Stimulated activated naive B cell treated with anti-CD40 and anti-IgM and Interleukin-4, amounts not matched to agents 10 μg/mL and 1 μg/mL and 100 μg/mL, for 72 hours (primary cell): ENCODE data around the gene SSTR5.
"Not testable (repeated sequence)": the region's sequence is repeated elsewhere in the genome, so short reads cannot be mapped to it uniquely, and the experiment has no call there.

Experiments
- ATAC-seq, 2 donors: fragments of 150-1000 bp; cut with Tn5 transposase; replicated peaks; 2 replicates each; pipeline ENCODE4 v1.10.0; 2021; ENCODE audit warnings: moderate library complexity in 1 of 2
- DNase-seq: peaks from one replicate; pipeline ENCODE4 v3.0.0; 2021
- H3K27ac Mint-ChIP-seq: one replicate; pipeline ENCODE4 v1.8.0; 2022; ENCODE audit warnings: mild to moderate bottlenecking, mixed read lengths
- H3K27me3 Mint-ChIP-seq, 2 donors: one replicate each; pipeline ENCODE4 v1.8.0; 2022; ENCODE audit warnings: mixed read lengths in 2 of 2
- H3K36me3 Mint-ChIP-seq, 2 donors: one replicate each; pipeline ENCODE4 v1.8.0; 2022; ENCODE audit warnings: mixed read lengths in 2 of 2, mild to moderate bottlenecking in 1 of 2
- H3K4me1 Mint-ChIP-seq, 2 donors: one replicate each; pipeline ENCODE4 v1.8.0; 2022; ENCODE audit warnings: mixed read lengths in 2 of 2, mild to moderate bottlenecking in 1 of 2
- H3K4me3 Mint-ChIP-seq, 2 donors: one replicate each; pipeline ENCODE4 v1.8.0; 2022; ENCODE audit warnings: mild to moderate bottlenecking in 2 of 2, mixed read lengths in 2 of 2, moderate library complexity in 1 of 2
- H3K9me3 Mint-ChIP-seq, 2 donors: one replicate each; pipeline ENCODE4 v1.8.0; 2022; ENCODE audit warnings: mixed read lengths in 2 of 2, mild to moderate bottlenecking in 1 of 2

The SSTR5 gene

GRCh38 chr16:1079341-1079740 lies 6.8 kb downstream of the SSTR5 start:
- H3K9me3 Mint-ChIP-seq = peaks cover 6% of the 10 kb centered on the region in 2 donors
- H3K27ac Mint-ChIP-seq = no peak overlapping the region
- DNase-seq = no peak
- H3K36me3 Mint-ChIP-seq = peaks cover 5 to 8% of the 10 kb centered on the region in 2 donors
- H3K4me3 Mint-ChIP-seq = no peak overlapping the region
- peaks cover 33 to 57% of the 10 kb centered on the region in 2 donors for H3K27me3 Mint-ChIP-seq
- no peaks in the 10 kb centered on the region for H3K4me1 Mint-ChIP-seq
- ATAC-seq = no peak

GRCh38 chr16:1079786-1080525 lies 7.4 kb downstream of the SSTR5 start:
- Mint-ChIP-seq H3K27ac (no peak overlapping the region), H3K27me3 (peaks cover 34 to 58% of the 10 kb centered on the region in 2 donors), H3K4me1 (no peaks in the 10 kb centered on the region), H3K4me3 (no peak overlapping the region), H3K9me3 (peaks cover 8 to 9% of the 10 kb centered on the region in 2 donors), H3K36me3 (peaks cover 5 to 9% of the 10 kb centered on the region in 2 donors)
- DNase-seq = no peak
- ATAC-seq = no peak

DNA sequence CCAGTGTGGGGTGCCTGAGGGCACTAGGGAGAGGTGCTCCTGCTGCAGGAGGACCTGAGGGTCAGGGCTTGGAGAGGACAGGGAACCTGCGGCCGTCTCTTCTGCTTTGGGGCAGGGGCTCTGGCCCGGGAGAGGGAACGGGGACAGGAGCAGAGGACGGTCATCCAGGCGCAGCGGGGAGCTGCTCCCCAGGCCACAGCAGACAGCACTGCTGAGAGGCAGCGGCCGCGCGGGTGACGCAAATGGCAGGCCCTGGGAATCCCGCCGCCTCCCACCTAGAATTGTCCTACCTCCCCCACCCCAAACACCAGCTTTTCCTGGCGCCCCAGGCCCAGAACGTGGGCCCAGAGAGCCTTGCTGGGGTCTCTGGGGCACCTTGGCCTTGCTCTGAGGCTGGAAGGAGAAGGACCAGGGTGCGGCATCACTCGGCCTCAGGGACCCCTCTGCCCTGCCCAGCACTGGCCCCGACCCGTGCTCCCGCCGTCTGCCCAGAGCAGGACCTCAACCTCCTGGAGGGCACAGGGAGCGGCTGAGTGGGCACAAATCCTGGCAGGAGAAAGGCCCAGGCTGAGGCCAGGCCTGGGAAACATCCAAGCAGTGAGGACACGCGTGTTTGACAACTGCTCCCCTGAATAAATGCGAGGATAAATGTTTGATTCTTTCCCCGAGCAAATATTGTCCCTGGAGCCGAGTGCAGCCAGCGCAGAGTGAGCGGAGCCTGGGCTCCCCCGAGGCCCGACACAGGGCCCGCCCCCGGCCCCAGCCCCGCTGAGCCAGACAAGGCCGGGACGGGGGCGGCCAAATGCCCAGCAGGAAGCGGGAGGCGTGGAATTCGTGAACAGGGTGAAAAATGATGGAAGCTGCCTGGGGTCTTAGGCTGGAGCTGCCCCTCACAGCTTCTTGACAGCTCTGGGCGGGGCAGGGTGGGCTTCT lies 8.5 kb downstream of the SSTR5 start:
- H3K36me3 Mint-ChIP-seq = peaks cover 8 to 16% of the 10 kb centered on the region in 2 donors
- no peak for DNase-seq
- peaks cover 44 to 67% of the 10 kb centered on the region in 2 donors for H3K27me3 Mint-ChIP-seq
- peaks cover 18% of the 10 kb centered on the region in 2 donors for H3K9me3 Mint-ChIP-seq
- no peaks in the 10 kb centered on the region for H3K4me1 Mint-ChIP-seq
- H3K27ac Mint-ChIP-seq = no peak overlapping the region
- no peak overlapping the region for H3K4me3 Mint-ChIP-seq
- ATAC-seq = no peak

GRCh38 chr16:1081734-1082265 lies 9.3 kb downstream of the SSTR5 start:
- no peak for ATAC-seq
- DNase-seq = no peak
- no peak overlapping the region for H3K4me3 Mint-ChIP-seq
- H3K27me3 Mint-ChIP-seq = peaks cover 37 to 60% of the 10 kb centered on the region in 2 donors
- peaks cover 18% of the 10 kb centered on the region in 2 donors for H3K9me3 Mint-ChIP-seq
- no peaks in the 10 kb centered on the region for H3K4me1 Mint-ChIP-seq
- peaks cover 8 to 16% of the 10 kb centered on the region in 2 donors for H3K36me3 Mint-ChIP-seq
- H3K27ac Mint-ChIP-seq = no peak overlapping the region

DNA sequence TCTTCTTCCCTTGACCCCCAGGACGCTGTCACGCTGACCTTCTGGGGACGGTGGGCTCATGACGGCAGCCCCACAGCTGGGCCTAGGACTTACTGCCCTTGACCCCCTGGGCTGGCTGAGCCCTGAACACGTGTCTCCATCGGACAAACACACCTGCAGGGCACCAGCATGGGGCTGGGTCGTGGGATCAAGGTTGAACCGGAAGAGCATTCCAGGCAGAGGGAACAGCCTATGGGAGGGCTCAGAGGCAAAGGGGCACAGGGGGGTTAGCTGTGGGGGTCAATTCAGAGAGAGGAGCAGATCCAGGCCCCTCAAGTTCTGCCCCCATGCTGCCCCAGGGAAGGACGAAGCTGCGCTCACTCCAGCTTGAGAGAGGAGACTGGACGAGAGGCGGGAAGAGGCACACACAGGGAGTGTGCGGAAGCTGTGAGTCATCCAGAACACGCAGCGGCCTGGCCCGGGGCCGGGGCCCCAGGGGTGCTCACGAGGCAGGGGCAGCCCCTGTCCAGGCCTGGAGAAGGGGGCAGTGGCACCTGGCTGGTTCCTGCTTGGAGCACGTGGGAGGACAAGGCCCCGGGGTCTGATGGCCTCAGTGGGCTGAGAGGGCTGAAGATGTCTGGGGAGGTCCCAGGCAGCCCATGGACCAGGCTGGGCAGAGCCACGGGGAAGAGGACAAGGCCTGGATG lies 9.9 kb downstream of the SSTR5 start:
- no peak overlapping the region for H3K4me3 Mint-ChIP-seq
- no peaks in the 10 kb centered on the region for H3K4me1 Mint-ChIP-seq
- H3K27me3 Mint-ChIP-seq = peaks cover 35 to 54% of the 10 kb centered on the region in 2 donors
- H3K9me3 Mint-ChIP-seq = peaks cover 18% of the 10 kb centered on the region in 2 donors
- no peak for ATAC-seq
- H3K36me3 Mint-ChIP-seq = peaks cover 8 to 16% of the 10 kb centered on the region in 2 donors
- no peak overlapping the region for H3K27ac Mint-ChIP-seq
- no peak for DNase-seq

DNA sequence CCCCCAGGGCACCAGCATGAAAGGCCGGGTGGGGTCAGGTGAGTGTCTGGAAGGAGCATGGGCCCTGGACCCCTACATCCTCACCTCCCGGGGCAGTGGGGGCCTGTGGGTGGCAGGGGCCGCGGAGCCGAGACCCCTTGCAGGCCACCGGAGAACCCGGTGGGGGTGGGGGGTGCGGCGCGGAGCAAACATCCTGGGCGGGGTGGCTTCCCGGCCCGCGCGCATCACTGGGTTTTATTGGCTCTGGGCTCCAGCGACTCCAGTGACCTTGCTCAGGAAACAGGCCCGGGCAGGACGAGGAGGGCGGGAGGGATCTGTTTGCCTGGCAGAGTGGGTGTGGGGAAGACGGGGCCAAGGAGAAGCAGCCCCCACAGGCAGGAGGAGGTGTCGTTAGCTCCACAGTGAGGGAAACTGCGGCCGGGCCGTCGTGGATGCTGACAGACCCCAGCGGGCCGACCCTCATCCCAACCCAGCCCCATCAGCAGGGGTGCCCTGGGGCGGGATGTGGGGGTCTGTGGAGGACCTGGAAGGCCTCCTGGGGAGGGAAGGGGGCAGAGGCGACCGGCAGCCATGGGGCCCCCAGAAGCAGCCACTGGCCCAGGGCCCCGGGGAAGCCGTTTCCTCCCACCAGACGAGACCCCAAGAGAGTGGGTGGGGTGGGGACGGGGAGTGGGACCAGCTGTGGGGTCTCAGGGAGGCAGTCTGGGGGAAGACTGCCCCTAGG lies 10.6 kb downstream of the SSTR5 start:
- peaks cover 33 to 47% of the 10 kb centered on the region in 2 donors for H3K27me3 Mint-ChIP-seq
- peaks cover 18% of the 10 kb centered on the region in 2 donors for H3K9me3 Mint-ChIP-seq
- no peak overlapping the region for H3K4me3 Mint-ChIP-seq
- DNase-seq = no peak
- H3K27ac Mint-ChIP-seq = no peak overlapping the region
- no peaks in the 10 kb centered on the region for H3K4me1 Mint-ChIP-seq
- ATAC-seq = no peak
- peaks cover 8 to 16% of the 10 kb centered on the region in 2 donors for H3K36me3 Mint-ChIP-seq

DNA sequence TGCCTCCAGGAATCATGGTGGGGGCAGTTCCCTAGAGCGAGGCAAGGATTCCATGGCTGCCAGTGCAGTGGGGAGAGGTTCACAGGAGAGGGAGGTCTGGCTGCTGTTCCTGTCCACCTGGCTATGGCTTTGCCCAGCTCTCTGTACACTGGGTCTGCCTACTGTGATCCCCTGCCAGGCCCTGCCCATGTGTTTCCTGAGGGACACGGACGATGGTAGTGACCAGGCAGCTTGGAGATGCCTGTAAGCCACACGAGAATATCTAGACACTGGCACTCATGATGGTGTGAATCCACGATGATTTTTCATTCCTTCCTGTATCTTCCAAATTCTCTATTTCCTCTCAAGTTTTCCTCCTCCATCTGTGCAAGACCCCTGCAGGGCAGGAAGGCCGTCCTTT lies 12.4 kb downstream of the SSTR5 start:
- ATAC-seq (no peak), DNase-seq (no peak)
- no peaks in the 10 kb centered on the region for H3K4me1 Mint-ChIP-seq
- peaks cover 39 to 46% of the 10 kb centered on the region in 2 donors for H3K27me3 Mint-ChIP-seq
- H3K9me3 Mint-ChIP-seq = peaks cover 18% of the 10 kb centered on the region in 2 donors
- no peak overlapping the region for H3K4me3 Mint-ChIP-seq
- H3K36me3 Mint-ChIP-seq = peaks cover 8 to 16% of the 10 kb centered on the region in 2 donors
- H3K27ac Mint-ChIP-seq = no peak overlapping the region

GRCh38 chr16:1086443-1086842 lies 13.9 kb downstream of the SSTR5 start:
- H3K27ac Mint-ChIP-seq, H3K4me3 Mint-ChIP-seq, DNase-seq, H3K4me1 Mint-ChIP-seq, ATAC-seq: not testable (repeated sequence)
- H3K36me3 Mint-ChIP-seq = peaks cover 8 to 16% of the 10 kb centered on the region in 2 donors
- peaks cover 39% of the 10 kb centered on the region in 2 donors for H3K27me3 Mint-ChIP-seq
- H3K9me3 Mint-ChIP-seq = peaks cover 18% of the 10 kb centered on the region in 2 donors

DNA sequence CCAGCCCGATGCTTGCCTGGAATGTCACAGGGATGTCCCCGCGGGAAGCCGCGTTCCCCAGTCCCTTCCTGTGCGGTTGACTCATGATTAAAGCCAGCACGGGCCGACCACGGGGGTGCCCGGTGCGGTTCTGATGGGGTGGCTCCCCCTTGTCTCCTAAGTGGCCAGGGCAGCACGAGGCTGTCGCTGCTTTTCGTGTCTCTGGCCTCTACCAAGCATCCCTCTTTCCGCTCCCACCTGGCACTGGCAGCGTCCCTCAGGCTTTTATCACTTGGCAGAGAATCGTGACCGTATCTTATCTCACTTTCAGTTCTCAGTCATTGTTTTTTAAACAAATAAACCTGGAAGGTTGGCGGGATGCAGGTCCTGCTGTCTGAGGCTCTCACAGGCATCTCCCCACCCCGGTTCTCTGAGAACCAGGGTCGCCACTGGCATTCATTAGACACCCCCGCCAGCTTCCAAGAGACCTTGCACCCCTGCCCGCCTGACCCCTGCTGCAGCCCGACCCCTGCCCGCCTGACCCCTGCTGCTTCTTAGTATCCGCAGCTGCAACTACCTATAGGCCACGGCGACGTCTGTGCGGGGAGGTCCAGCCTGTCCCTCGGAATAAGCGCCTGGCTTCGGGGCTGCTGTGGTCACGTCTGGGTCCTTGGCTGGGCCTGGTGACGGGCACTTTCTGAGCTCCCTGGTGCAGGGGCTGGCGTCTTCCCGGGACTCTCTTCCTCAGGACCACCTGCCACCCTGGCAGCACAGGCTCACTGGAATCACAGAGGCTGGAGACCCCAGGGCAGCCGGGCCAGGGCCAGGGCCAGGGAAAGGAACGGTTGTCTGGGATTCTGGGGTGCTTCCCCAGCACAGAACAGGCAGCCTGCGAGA lies 16.0 kb downstream of the SSTR5 start:
- Mint-ChIP-seq H3K9me3 (peaks cover 18 to 21% of the 10 kb centered on the region in 2 donors), H3K27ac (no peak overlapping the region), H3K36me3 (peaks cover 11 to 13% of the 10 kb centered on the region in 2 donors), H3K4me1 (peaks cover 0 to 3% of the 10 kb centered on the region in 2 donors), H3K27me3 (peaks cover 27% of the 10 kb centered on the region in 2 donors), H3K4me3 (no peak overlapping the region)
- ATAC-seq (no peak), DNase-seq (no peak)

DNA sequence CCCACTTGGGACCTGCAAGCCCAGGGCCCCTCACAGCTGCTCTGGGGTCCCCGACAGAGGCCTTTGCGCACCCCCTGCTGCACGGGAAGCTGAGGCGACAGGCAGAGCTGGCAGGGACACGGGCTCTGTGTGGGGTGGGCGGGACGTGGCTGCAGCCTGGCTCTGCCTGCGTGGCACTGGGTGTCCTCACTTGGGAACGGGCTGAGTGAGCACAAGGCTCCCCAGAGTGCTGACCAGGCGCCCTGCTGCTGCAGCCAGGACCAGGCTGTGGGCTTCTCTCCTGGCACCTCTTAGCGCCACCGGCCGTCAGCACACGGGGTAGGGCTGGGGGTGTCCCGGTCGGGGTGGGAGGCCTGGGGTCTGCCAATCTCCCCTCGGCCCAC lies 16.9 kb downstream of the SSTR5 start:
- ATAC-seq (no peak), DNase-seq (no peak)
- H3K4me1 Mint-ChIP-seq = peaks cover 0 to 4% of the 10 kb centered on the region in 2 donors
- H3K9me3 Mint-ChIP-seq = peaks cover 11 to 15% of the 10 kb centered on the region in 2 donors
- H3K27me3 Mint-ChIP-seq = peaks cover 19 to 22% of the 10 kb centered on the region in 2 donors
- H3K27ac Mint-ChIP-seq = no peak overlapping the region
- peaks cover 8% of the 10 kb centered on the region in 2 donors for H3K36me3 Mint-ChIP-seq
- no peak overlapping the region for H3K4me3 Mint-ChIP-seq

- no peak for ATAC-seq
- Mint-ChIP-seq H3K9me3 (peaks cover 9 to 11% of the 10 kb centered on the region in 2 donors), H3K4me1 (peaks cover 0 to 4% of the 10 kb centered on the region in 2 donors), H3K27ac (no peak overlapping the region), H3K4me3 (no peak overlapping the region), H3K27me3 (peaks cover 17 to 20% of the 10 kb centered on the region in 2 donors), H3K36me3 (peaks cover 7 to 8% of the 10 kb centered on the region in 2 donors)
- DNase-seq = no peak
Measured at GRCh38 chr16:1089822-1090619, 17.5 kb downstream of the SSTR5 start.
